ENCODE results near the gene KCNK13.
"Not testable (repeated sequence)": the region's sequence is repeated elsewhere in the genome, so short reads cannot be mapped to it uniquely, and the experiment has no call there.

The KCNK13 gene

DNA sequence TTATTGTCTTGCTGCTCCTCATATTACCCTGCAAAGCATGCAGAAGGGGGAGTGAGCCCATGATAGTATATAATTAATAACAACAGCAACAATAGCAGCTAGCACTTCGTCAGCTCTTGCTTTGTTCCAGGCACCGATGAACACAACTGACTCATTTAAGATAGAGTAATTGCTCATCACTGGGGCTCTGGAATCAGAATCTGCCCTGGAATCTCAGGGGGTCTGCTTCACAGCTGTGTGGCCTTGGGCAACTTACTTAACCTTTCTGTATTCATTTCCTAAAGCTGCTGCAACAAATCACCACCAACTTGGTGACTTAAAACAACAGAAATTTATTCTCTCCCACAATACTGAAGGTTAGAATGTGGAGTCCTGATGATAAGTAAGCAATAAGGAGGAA lies 139.6 kb downstream of the KCNK13 start:
- DNase-seq: no peak

DNA sequence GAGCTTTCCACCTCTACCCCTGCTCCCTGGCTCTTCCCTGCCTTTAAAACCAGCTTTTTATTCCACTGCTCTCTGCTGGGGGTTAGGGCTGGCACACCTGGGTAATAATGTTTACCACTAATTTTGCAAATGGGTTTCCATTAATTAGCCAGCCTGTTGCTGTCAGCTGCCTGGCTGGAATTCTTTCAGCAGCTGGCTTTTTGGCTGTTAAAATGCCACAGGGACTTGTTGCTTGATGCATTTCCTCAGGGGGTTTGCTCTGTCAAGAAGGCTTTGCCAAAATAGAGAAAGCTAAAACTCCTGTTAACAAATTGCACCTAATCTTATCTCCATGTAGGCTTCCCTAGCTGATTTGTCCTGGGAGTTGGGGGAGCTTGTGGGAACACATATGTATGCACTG lies 142.7 kb downstream of the KCNK13 start:
- no peak for DNase-seq

DNA sequence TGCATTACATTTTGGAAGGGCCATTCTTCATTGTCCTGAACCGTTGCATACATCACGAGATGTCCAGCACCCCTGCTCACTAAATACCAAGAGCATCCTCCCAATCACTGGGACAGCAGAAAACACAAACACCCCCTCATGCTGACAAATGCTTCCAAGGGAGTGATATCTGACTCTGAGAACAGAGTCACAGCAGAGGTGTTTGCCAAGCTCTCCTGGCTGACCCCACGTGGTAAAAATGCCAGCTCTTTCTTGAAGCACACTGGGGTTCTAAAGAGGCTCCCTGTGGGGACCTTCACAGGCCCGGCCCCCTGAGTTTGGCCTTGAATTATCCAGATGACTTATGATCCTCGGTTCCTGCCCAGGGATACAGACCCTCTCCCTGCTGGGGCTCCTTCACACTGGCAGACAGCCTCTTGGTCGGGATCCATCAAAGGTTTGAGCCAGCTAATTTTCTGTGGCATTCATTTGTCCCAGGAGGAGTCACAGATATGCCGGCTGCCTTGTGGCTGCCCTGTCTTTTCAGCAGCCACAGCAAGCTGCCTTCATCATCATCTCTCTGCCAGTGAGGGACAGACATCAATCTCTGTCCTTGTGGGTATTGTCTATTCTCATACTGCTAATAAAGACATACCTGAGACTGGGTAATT lies 151.4 kb downstream of the KCNK13 start:
- DNase-seq: no peak

- no peak for DNase-seq
Observed at GRCh38 chr14:90228478-90228877, 166.7 kb downstream of the KCNK13 start.

DNA sequence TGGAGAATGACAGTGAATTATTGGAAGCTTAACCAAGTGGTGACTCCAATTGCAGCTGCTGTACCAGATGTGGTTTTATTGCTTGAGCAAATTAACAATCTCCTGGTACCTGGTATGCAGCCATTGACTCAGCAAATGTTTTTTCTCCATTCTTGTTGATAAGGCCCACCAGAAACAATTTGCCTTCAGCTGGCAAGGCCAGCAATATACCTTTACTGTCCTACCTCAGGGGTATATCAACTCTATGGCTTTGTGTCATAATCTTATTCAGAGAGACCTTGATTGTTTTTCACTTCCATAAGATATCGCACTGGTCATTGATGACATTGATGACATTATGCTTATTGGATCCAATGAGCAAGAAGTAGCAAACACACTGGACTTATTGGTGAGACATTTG lies 168.1 kb downstream of the KCNK13 start:
- DNase-seq: not testable (repeated sequence)

All from CD4-positive, alpha-beta T cell treated with Interferon gamma for 1 hour (primary cell).